ENCODE measurements around the gene STXBP5. TPM values are rescaled to one million over a fixed set of nuclear protein-coding genes. Genes with fewer than 3 reads are reported as not detected.

The STXBP5 gene
- total and polyA plus RNA-seq, 8 donors, result 11.1 to 27.7 (median 13.3) TPM

- TF ChIP-seq CTCF (IDR thresholded peaks at IDR 0.05), result no peak
- DNase-seq (no peak), ATAC-seq (no peak)
- no peaks in the 10 kb centered on the region for H3K9me3 ChIP-seq
- H3K4me3 ChIP-seq, result no peak overlapping the region
- H3K36me3 ChIP-seq, result peaks cover 0 to 12% of the 10 kb centered on the region in 2 donors
- no peaks in the 10 kb centered on the region for H3K27me3 ChIP-seq
- intact Hi-C loops (cut with DNase I), result no loop called here
- no peaks in the 10 kb centered on the region for H3K4me1 ChIP-seq
- H3K27ac ChIP-seq, result no peak overlapping the region
Measured at GRCh38 chr6:147347882-147348575, 143.8 kb downstream of the STXBP5 start.

- H3K36me3 ChIP-seq, result peaks cover 0 to 46% of the 10 kb centered on the region in 2 donors
- no peaks in the 10 kb centered on the region for H3K9me3 ChIP-seq
- intact Hi-C loops (cut with DNase I), result no loop called here
- DNase-seq, result no peak
- no peaks in the 10 kb centered on the region for H3K4me1 ChIP-seq
- no peaks in the 10 kb centered on the region for H3K27me3 ChIP-seq
- H3K4me3 ChIP-seq, result no peak overlapping the region
- no peak overlapping the region for H3K27ac ChIP-seq
- ATAC-seq, result no peak
- TF ChIP-seq CTCF (IDR thresholded peaks at IDR 0.05), result no peak
Measured at GRCh38 chr6:147361311-147361981, 157.2 kb downstream of the STXBP5 start.

- ATAC-seq (no peak), DNase-seq (no peak)
- Histone ChIP-seq H3K4me3 (no peak overlapping the region), H3K27me3 (no peaks in the 10 kb centered on the region), H3K27ac (no peak overlapping the region), H3K4me1 (no peaks in the 10 kb centered on the region), H3K9me3 (no peaks in the 10 kb centered on the region), H3K36me3 (peaks cover 0 to 39% of the 10 kb centered on the region in 2 donors)
- intact Hi-C loops (cut with DNase I), result no loop called here
- no peak for TF ChIP-seq CTCF (IDR thresholded peaks at IDR 0.05)
Measured at GRCh38 chr6:147366290-147366689, 162.1 kb downstream of the STXBP5 start.

GRCh38 chr6:147371325-147371724, 167.1 kb downstream of the STXBP5 start:
- no peak for TF ChIP-seq CTCF (IDR thresholded peaks at IDR 0.05)
- Histone ChIP-seq H3K27ac (no peak overlapping the region), H3K36me3 (peaks cover 0 to 13% of the 10 kb centered on the region in 2 donors), H3K27me3 (no peaks in the 10 kb centered on the region), H3K9me3 (no peaks in the 10 kb centered on the region), H3K4me3 (no peak overlapping the region), H3K4me1 (no peaks in the 10 kb centered on the region)
- ATAC-seq, result no peak
- DNase-seq, result no peak
- intact Hi-C loops (cut with DNase I), result no loop called here

GRCh38 chr6:147372806-147373205, 168.6 kb downstream of the STXBP5 start:
- no peaks in the 10 kb centered on the region for H3K4me1 ChIP-seq
- intact Hi-C loops (cut with DNase I), result no loop called here
- H3K27ac ChIP-seq, result no peak overlapping the region
- no peaks in the 10 kb centered on the region for H3K9me3 ChIP-seq
- peaks cover 0 to 4% of the 10 kb centered on the region in 2 donors for H3K36me3 ChIP-seq
- H3K27me3 ChIP-seq, result no peaks in the 10 kb centered on the region
- ATAC-seq, result no peak
- DNase-seq, result no peak
- TF ChIP-seq CTCF (IDR thresholded peaks at IDR 0.05), result no peak
- no peak overlapping the region for H3K4me3 ChIP-seq
